Lung (tissue), 12 donors: ENCODE data around the gene EIF3L. TPM values are rescaled to one million over a fixed set of nuclear protein-coding genes. Genes with fewer than 3 reads are reported as not detected.

ENCODE experiments used
- ATAC-seq: fragments of 200-7000 bp; cut with Tn5 transposase; one replicate; pipeline ENCODE4 v1.9.1; 2020; ENCODE audit warnings: moderate number of reproducible peaks; ENCODE audit not compliant: insufficient read depth, low FRiP score
- DNase-seq, 3 donors: peaks; one replicate each; pipeline ENCODE4 v3.0.0-alpha.2; 2013 to 2017
- H3K27ac ChIP-seq, 2 donors: one replicate each; pipeline ENCODE4 v1.5.1; 2013; ENCODE audit warnings: mild to moderate bottlenecking in 2 of 2, moderate library complexity in 2 of 2, control low read depth in 1 of 2, inconsistent platforms in 1 of 2, low read depth in 1 of 2, low read length in 1 of 2
- H3K27me3 ChIP-seq, 3 donors: one replicate each; pipeline ENCODE4 v1.5.1; 2013; ENCODE audit warnings: low read length in 2 of 3; ENCODE audit not compliant: control insufficient read depth in 3 of 3, insufficient read depth in 3 of 3
- H3K36me3 ChIP-seq, 4 donors: one replicate each; pipeline ENCODE4 v1.5.1; 2013; ENCODE audit warnings: low read length in 4 of 4, mild to moderate bottlenecking in 1 of 4, moderate library complexity in 1 of 4; ENCODE audit not compliant: control insufficient read depth in 4 of 4, insufficient read depth in 4 of 4
- H3K4me1 ChIP-seq, 5 donors: one replicate each; pipeline ENCODE4 v1.5.1; 2013; ENCODE audit warnings: low read length in 5 of 5, mild to moderate bottlenecking in 2 of 5, moderate library complexity in 1 of 5; ENCODE audit not compliant: control insufficient read depth in 5 of 5, insufficient read depth in 5 of 5
- H3K4me3 ChIP-seq: one replicate; pipeline ENCODE4 v1.5.1; 2013; ENCODE audit warnings: mild to moderate bottlenecking, control low read depth, moderate library complexity
- H3K9ac ChIP-seq, 2 donors: one replicate each; pipeline ENCODE4 v1.5.1; 2013; ENCODE audit warnings: low read length in 2 of 2, control low read depth in 1 of 2; ENCODE audit not compliant: insufficient read depth in 1 of 2
- H3K9me3 ChIP-seq, 4 donors: one replicate each; pipeline ENCODE4 v1.5.1; 2013; ENCODE audit warnings: low read length in 3 of 4, mild to moderate bottlenecking in 1 of 4, moderate library complexity in 1 of 4; ENCODE audit not compliant: control insufficient read depth in 4 of 4, insufficient read depth in 3 of 4
- CTCF ChIP-seq: IDR thresholded peaks from 2 replicates; pipeline ENCODE4 v1.5.1; 2012; ENCODE audit warnings: mild to moderate bottlenecking; ENCODE audit errors: control extremely low read depth, extremely low read depth
- WGBS, 2 donors: extraction: QIAGEN DNeasy Blood & Tissue Kit; methylation state at CpG; one replicate each; pipeline ENCODE4 v1.1.7; 2013; 5-methylcytosine and 5-hydroxymethylcytosine counted together
- polyA plus RNA-seq, 2 donors: library from polyadenylated mRNA; stranded (reverse); fragments of 200-250 nt; gene quantifications; one replicate each; pipeline ENCODE4 v1.2.1, GENCODE V29; 2013
- total RNA-seq, 2 donors: library from RNA; depleted of rRNA in 1 of 2; stranded (reverse); fragments of >200 nt in 1 of 2; gene quantifications; one replicate each; pipeline ENCODE4 v1.2.1, GENCODE V29; 2014 to 2021
- donor health status: control.
- donor health status: control.
- donor health status: Bipolar disorder and iron deficiency.
- donor health status: healthy.
- donor health status: DM: yes; HTN: yes; CAD: no.

Gene EIF3L
- total and polyA plus RNA-seq, 4 donors: 175 to 420 (median 252) TPM

GRCh38 chr22:37887584-37888378 is 38.6 kb downstream of the EIF3L start:
- ATAC-seq (peak; percentile 58), DNase-seq (peak; percentile 70 to 92 (median 90))
- H3K27me3 ChIP-seq: no peaks in the 10 kb centered on the region
- 54 to 68% methylated on average over 6 of the region's 6 CpGs for WGBS, 2 donors
- H3K4me1 ChIP-seq: peaks cover 0 to 17% (median 5%) of the 10 kb centered on the region in 5 donors
- peak overlapping the region in 1 of 2 donors; percentile 69 for H3K27ac ChIP-seq
- peaks cover 19 to 38% (median 26%) of the 10 kb centered on the region in 4 donors for H3K36me3 ChIP-seq
- TF ChIP-seq CTCF: peak; percentile 19
- peak overlapping the region; percentile 37 to 51 for H3K9ac ChIP-seq
- H3K4me3 ChIP-seq: no peak overlapping the region
- H3K9me3 ChIP-seq: no peaks in the 10 kb centered on the region

- TF ChIP-seq CTCF: no peak
- Histone ChIP-seq H3K27me3 (no peaks in the 10 kb centered on the region), H3K27ac (no peak overlapping the region), H3K9me3 (peaks cover 0 to 1% (median 0%) of the 10 kb centered on the region in 4 donors), H3K36me3 (peaks cover 19 to 28% (median 20%) of the 10 kb centered on the region in 4 donors), H3K4me1 (peaks cover 0 to 35% (median 22%) of the 10 kb centered on the region in 5 donors), H3K9ac (no peak overlapping the region), H3K4me3 (no peak overlapping the region)
- ATAC-seq (no peak), DNase-seq (no peak)
- WGBS, 2 donors: 82 to 89% methylated on average over 3 of the region's 3 CpGs
These were observed 42.7 kb downstream of the EIF3L start for GRCh38 chr22:37891926-37892325.

GRCh38 chr22:37892566-37893335 is 43.5 kb downstream of the EIF3L start:
- peak overlapping the region in 1 of 2 donors; percentile 42 for H3K27ac ChIP-seq
- H3K36me3 ChIP-seq: peaks cover 15 to 21% (median 20%) of the 10 kb centered on the region in 4 donors
- H3K9me3 ChIP-seq: peaks cover 0 to 1% (median 0%) of the 10 kb centered on the region in 4 donors
- peak; percentile 66 to 77 (median 77) for DNase-seq
- ATAC-seq: no peak
- no peak overlapping the region for H3K4me3 ChIP-seq
- no peaks in the 10 kb centered on the region for H3K27me3 ChIP-seq
- TF ChIP-seq CTCF: no peak
- peaks cover 0 to 30% (median 23%) of the 10 kb centered on the region in 5 donors for H3K4me1 ChIP-seq
- WGBS, 2 donors: 40 to 76% methylated on average over 7 of the region's 7 CpGs
- H3K9ac ChIP-seq: no peak overlapping the region
